ENCODE results near the gene BMP10.

DNA sequence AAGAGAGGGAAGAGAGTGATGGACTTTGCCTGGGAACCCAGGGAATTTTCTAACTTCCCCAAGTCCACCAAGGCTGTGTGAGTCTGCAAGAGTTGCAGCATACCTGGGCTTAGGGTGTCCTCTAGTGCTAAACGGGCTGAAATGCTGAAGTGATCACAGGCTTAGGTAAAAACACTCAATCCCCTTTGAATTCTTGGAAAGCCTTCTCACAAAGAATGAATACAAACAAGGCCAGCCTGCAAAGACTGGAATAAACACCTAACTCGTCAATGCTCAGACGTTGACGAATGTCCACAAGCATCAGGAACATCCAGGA is 30.0 kb upstream of the BMP10 start:
- TF ChIP-seq EZH2 (IDR thresholded peaks at IDR 0.05; ENCODE audit: low read length, missing control alignments) (no peak), CTCF (conservative IDR thresholded peaks at IDR 0.05 in 1 of 2, IDR thresholded peaks at IDR 0.05 in 1 of 2; ENCODE audit: low read depth in 1 of 2, low read length in 2 of 2) (peak; percentile 19 to 21)
